Stimulated activated CD8-positive, alpha-beta memory T cell treated with anti-CD3 and anti-CD28 coated beads, Interleukin-12 subunit alpha, Interleukin-12 subunit beta, amount 100 ng/mL, for 24 hours (primary cell): ENCODE measurements around the gene ZC3H4.

Experiments used
- DNase-seq: peaks from one replicate; pipeline ENCODE4 v3.0.0-alpha.2; 2020; ENCODE audit errors: extremely low read depth

The ZC3H4 gene

GRCh38 chr19:47020992-47021496 lies 92.5 kb downstream of the ZC3H4 start:
- no peak for DNase-seq

GRCh38 chr19:47020132-47020805 lies 93.3 kb downstream of the ZC3H4 start:
- no peak for DNase-seq

GRCh38 chr19:47019431-47020041 lies 94.0 kb downstream of the ZC3H4 start, which contains the start of gene NPAS1:
Gene NPAS1, plus strand, starts transcription at chr19:47019837. Its CDS starts 1,211 bp downstream, at chr19:47021048.
- no peak for DNase-seq

GRCh38 chr19:47018923-47019322 lies 94.7 kb downstream of the ZC3H4 start:
- DNase-seq = no peak
